AG04450 (cell line): ENCODE measurements around the gene TMEM88. TPM values are rescaled to one million over a fixed set of nuclear protein-coding genes. Genes with fewer than 3 reads are reported as not detected.

ENCODE experiments used
- CTCF ChIA-PET: fragments of 300-600, 350-600 bp; formaldehyde crosslinking; extraction: SDS; loops from one replicate; lab custom pipeline; 2022; ENCODE audit warnings: antibody characterized with exemption, inconsistent platforms; lab: Charles Lee
- POLR2A ChIA-PET: fragments of 350-600 bp; formaldehyde crosslinking; extraction: SDS; loops from one replicate; lab custom pipeline; 2021; ENCODE audit warnings: antibody characterized with exemption, inconsistent platforms; lab: Yijun Ruan, JAX
- DNase-seq: peaks from one replicate; pipeline ENCODE4 v3.0.0-alpha.2; 2011; ENCODE audit warnings: low read depth, low spot score
- H3K27ac ChIP-seq: one replicate; pipeline ENCODE4 v1.5.1; 2012; ENCODE audit warnings: low read depth, low read length, control low read depth
- H3K27me3 ChIP-seq: one replicate; pipeline ENCODE4 v1.6.0; 2012; ENCODE audit warnings: low read length; ENCODE audit not compliant: control insufficient read depth, insufficient read depth
- H3K4me3 ChIP-seq: 2 replicates; pipeline ENCODE4 v1.5.1; 2011; ENCODE audit warnings: mild to moderate bottlenecking, low read depth, low read length, control low read depth
- H3K9me3 ChIP-seq: 2 replicates; pipeline ENCODE4 v1.5.1; 2012; ENCODE audit warnings: low read length; ENCODE audit not compliant: control insufficient read depth, insufficient read depth
- polyA plus RNA-seq: library from polyadenylated mRNA; depleted of rRNA; stranded (reverse); fragments of >200 nt; gene quantifications from 2 replicates; pipeline ENCODE4 v1.2.3, GENCODE V29; 2011
- TF ChIP-seq, protein P1 (sequence below): IDR thresholded peaks from 2 replicates; pipeline ENCODE4 v1.5.1; 2011; ENCODE audit warnings: low read depth, low read length, control low read depth, inconsistent platforms

The TMEM88 gene
- polyA plus RNA-seq, 1 experiment: 0.29 TPM

DNA sequence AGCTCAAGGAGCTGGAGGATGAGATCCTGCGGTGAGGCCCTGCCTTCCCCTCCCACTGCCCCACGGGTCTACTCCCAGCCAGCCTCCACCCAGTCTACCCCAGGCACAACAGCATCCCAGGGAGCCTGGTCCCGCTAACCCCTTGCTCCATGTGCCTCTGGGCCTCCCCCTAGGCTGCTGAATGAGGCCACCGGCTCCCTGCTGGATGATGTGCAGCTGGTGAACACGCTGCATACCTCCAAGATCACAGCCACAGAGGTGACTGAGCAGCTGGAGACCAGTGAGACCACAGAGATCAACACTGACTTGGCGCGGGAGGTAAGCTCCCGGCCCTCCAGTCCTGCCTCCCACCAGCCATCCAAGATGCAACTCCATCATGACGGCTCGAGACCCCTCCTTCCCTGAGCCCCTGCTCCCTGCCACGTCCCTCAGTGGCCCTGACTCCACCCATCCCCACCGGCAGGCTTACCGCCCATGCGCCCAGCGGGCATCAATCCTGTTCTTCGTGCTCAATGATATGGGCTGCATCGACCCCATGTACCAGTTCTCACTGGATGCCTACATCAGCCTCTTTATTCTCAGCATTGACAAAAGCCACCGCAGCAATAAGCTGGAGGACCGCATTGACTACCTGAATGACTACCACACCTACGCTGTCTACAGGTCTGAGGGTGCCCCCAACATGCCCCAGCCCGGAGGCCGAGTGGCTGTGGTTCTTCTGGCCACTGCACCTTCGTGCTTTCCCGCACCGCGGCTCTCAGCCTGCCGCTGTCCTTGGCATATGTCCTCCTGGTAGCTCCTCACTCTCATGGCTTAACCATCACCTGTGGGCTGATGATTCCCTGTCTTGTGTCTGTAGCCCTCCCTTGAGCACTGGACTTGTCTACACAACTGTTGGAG lies 35.9 kb upstream of the TMEM88 start:
- TF ChIP-seq, protein P1, sequence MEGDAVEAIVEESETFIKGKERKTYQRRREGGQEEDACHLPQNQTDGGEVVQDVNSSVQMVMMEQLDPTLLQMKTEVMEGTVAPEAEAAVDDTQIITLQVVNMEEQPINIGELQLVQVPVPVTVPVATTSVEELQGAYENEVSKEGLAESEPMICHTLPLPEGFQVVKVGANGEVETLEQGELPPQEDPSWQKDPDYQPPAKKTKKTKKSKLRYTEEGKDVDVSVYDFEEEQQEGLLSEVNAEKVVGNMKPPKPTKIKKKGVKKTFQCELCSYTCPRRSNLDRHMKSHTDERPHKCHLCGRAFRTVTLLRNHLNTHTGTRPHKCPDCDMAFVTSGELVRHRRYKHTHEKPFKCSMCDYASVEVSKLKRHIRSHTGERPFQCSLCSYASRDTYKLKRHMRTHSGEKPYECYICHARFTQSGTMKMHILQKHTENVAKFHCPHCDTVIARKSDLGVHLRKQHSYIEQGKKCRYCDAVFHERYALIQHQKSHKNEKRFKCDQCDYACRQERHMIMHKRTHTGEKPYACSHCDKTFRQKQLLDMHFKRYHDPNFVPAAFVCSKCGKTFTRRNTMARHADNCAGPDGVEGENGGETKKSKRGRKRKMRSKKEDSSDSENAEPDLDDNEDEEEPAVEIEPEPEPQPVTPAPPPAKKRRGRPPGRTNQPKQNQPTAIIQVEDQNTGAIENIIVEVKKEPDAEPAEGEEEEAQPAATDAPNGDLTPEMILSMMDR: no peak
- Histone ChIP-seq H3K9me3 (no peaks in the 10 kb centered on the region; the same call in 1 of the 2 replicates), H3K27me3 (peaks cover 26% of the 10 kb centered on the region), H3K4me3 (no peak overlapping the region), H3K27ac (no peak overlapping the region)
- no peak for DNase-seq
- POLR2A ChIA-PET: no interaction called here
- CTCF ChIA-PET: interaction anchor here (0.6 to 1.2 kb wide), 7 partner anchors 38 to 171 kb away, joined by 3 to 4 read pairs (median 3); partner anchors contain the start of gene NAA38

DNA sequence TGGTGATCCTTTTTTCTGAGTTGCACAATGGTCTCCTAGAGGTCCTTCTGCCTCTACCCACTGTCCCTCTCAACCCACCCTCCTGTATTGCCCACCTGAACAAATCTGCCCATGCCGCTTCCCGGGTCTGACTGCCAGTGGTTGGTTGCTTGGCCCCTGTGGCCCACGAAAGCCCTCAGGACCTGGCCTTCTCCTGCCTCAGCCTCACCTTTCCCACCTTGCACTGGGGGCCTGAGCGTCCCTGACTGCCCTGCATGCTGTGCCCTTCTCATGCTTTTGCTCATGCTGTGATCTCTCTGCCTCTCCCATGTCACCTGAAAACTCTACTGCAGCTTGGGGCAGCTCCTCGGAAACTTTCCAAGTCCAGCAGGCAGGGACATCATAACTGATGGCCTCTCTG lies 34.6 kb upstream of the TMEM88 start:
- H3K4me3 ChIP-seq: no peak overlapping the region
- no peak overlapping the region for H3K27ac ChIP-seq
- TF ChIP-seq, protein P1: no peak
- no peaks in the 10 kb centered on the region; the same call in 1 of the 2 replicates for H3K9me3 ChIP-seq
- ChIA-PET CTCF (interaction anchor here (1.0 to 1.6 kb wide), 2 partner anchors 13 to 170 kb away, joined by 3 to 5 read pairs; partner anchors contain the start of gene KDM6B), POLR2A (no interaction called here)
- peaks cover 31% of the 10 kb centered on the region for H3K27me3 ChIP-seq
- no peak for DNase-seq

- Histone ChIP-seq H3K9me3 (no peaks in the 10 kb centered on the region; the same call in 1 of the 2 replicates), H3K4me3 (no peak overlapping the region), H3K27me3 (peaks cover 21% of the 10 kb centered on the region), H3K27ac (no peak overlapping the region)
- CTCF ChIA-PET: interaction anchor here (0.6 to 1.8 kb wide), 7 partner anchors 9 to 235 kb away, joined by 3 to 11 read pairs (median 4); no protein-coding TSS in a partner anchor
- DNase-seq: no peak
- TF ChIP-seq, protein P1: no peak
- POLR2A ChIA-PET: no interaction called here
Observed at GRCh38 chr17:7822126-7822525, 32.7 kb upstream of the TMEM88 start.

- ChIA-PET POLR2A (interaction anchor here (0.7 kb wide), 2 partner anchors 33 to 62 kb away, joined by 6 to 8 read pairs; no protein-coding TSS in a partner anchor), CTCF (interaction anchor here (0.6 to 1.8 kb wide), 9 partner anchors 8 to 234 kb away, joined by 3 to 11 read pairs (median 4); partner anchors contain the start of gene SOX15)
- Histone ChIP-seq H3K4me3 (no peak overlapping the region), H3K9me3 (no peaks in the 10 kb centered on the region; the same call in 1 of the 2 replicates), H3K27me3 (peaks cover 12% of the 10 kb centered on the region), H3K27ac (no peak overlapping the region)
- DNase-seq: no peak
- TF ChIP-seq, protein P1: no peak
Observed at GRCh38 chr17:7823581-7824001, 31.3 kb upstream of the TMEM88 start.
